Immature natural killer cell (primary cell): ENCODE measurements around the gene PTPRE. TPM values are rescaled to one million over a fixed set of nuclear protein-coding genes. Genes with fewer than 3 reads are reported as not detected.

ENCODE experiments used
- DNase-seq, 3 donors: peaks; one replicate each; pipeline ENCODE4 v3.0.0; 2022; ENCODE audit warnings: mixed read lengths in 1 of 3
- H3K27ac Mint-ChIP-seq, 6 donors: one replicate each; pipeline ENCODE4 v1.8.0; 2020; ENCODE audit warnings: mixed read lengths in 6 of 6, mild to moderate bottlenecking in 5 of 6, inconsistent platforms in 4 of 6, moderate library complexity in 3 of 6
- H3K27me3 Mint-ChIP-seq, 3 donors: one replicate each; pipeline ENCODE4 v1.8.0; 2020 to 2021; ENCODE audit warnings: low read depth in 3 of 3, mild to moderate bottlenecking in 3 of 3, mixed read lengths in 3 of 3, moderate library complexity in 3 of 3, inconsistent platforms in 1 of 3
- H3K36me3 Mint-ChIP-seq, 3 donors: one replicate each; pipeline ENCODE4 v1.8.0; 2020; ENCODE audit warnings: mixed read lengths in 3 of 3, inconsistent platforms in 2 of 3, mild to moderate bottlenecking in 2 of 3
- H3K4me1 Mint-ChIP-seq, 2 donors: one replicate each; pipeline ENCODE4 v1.8.0; 2020; ENCODE audit warnings: inconsistent platforms in 2 of 2, mild to moderate bottlenecking in 2 of 2, mixed read lengths in 2 of 2, moderate library complexity in 1 of 2
- H3K4me3 Mint-ChIP-seq, 5 donors: one replicate each; pipeline ENCODE4 v1.8.0; 2020; ENCODE audit warnings: mild to moderate bottlenecking in 5 of 5, mixed read lengths in 5 of 5, inconsistent platforms in 3 of 5, moderate library complexity in 3 of 5
- H3K9me3 Mint-ChIP-seq, 6 donors: one replicate each; pipeline ENCODE4 v1.8.0; 2020; ENCODE audit warnings: mild to moderate bottlenecking in 6 of 6, mixed read lengths in 6 of 6, inconsistent platforms in 4 of 6, moderate library complexity in 3 of 6
- polyA plus RNA-seq, 3 donors: library from polyadenylated mRNA; unstranded; fragments of 300-500 nt; fragmentation: Illumina TruSeq; gene quantifications; one replicate each; pipeline ENCODE4 v1.2.3, GENCODE V29; 2021

The PTPRE gene
- polyA plus RNA-seq, 3 donors from 2014 or later: 35.7 to 73.1 (median 40.3) TPM

- Mint-ChIP-seq H3K4me1 (no peaks in the 10 kb centered on the region), H3K4me3 (no peak overlapping the region), H3K27ac (no peak overlapping the region), H3K27me3 (peaks cover 0 to 11% (median 4%) of the 10 kb centered on the region in 3 donors), H3K36me3 (no peaks in the 10 kb centered on the region), H3K9me3 (no peaks in the 10 kb centered on the region)
- DNase-seq: no peak
Observed at GRCh38 chr10:127875449-127875765, 31.5 kb upstream of the PTPRE start.

GRCh38 chr10:127875916-127876315 lies 31.0 kb upstream of the PTPRE start:
- Mint-ChIP-seq H3K36me3 (no peaks in the 10 kb centered on the region), H3K4me1 (no peaks in the 10 kb centered on the region), H3K27ac (no peak overlapping the region), H3K4me3 (no peak overlapping the region), H3K27me3 (peaks cover 0 to 9% (median 4%) of the 10 kb centered on the region in 3 donors), H3K9me3 (no peaks in the 10 kb centered on the region)
- DNase-seq: no peak

GRCh38 chr10:127877116-127877515 lies 29.8 kb upstream of the PTPRE start:
- no peaks in the 10 kb centered on the region for H3K4me1 Mint-ChIP-seq
- H3K27me3 Mint-ChIP-seq: peaks cover 0 to 4% (median 2%) of the 10 kb centered on the region in 3 donors
- no peak overlapping the region for H3K27ac Mint-ChIP-seq
- H3K9me3 Mint-ChIP-seq: no peaks in the 10 kb centered on the region
- DNase-seq: no peak
- H3K36me3 Mint-ChIP-seq: no peaks in the 10 kb centered on the region
- no peak overlapping the region for H3K4me3 Mint-ChIP-seq

- no peak for DNase-seq
- no peaks in the 10 kb centered on the region for H3K36me3 Mint-ChIP-seq
- no peak overlapping the region for H3K4me3 Mint-ChIP-seq
- H3K27me3 Mint-ChIP-seq: peaks cover 0 to 4% (median 2%) of the 10 kb centered on the region in 3 donors
- no peak overlapping the region for H3K27ac Mint-ChIP-seq
- no peaks in the 10 kb centered on the region for H3K4me1 Mint-ChIP-seq
- no peaks in the 10 kb centered on the region for H3K9me3 Mint-ChIP-seq
Observed at GRCh38 chr10:127877699-127878098, 29.2 kb upstream of the PTPRE start.

- H3K27me3 Mint-ChIP-seq: peaks cover 0 to 4% (median 2%) of the 10 kb centered on the region in 3 donors
- H3K4me3 Mint-ChIP-seq: no peak overlapping the region
- DNase-seq: no peak
- H3K27ac Mint-ChIP-seq: peak overlapping the region in 1 of 6 donors; percentile 76
- no peaks in the 10 kb centered on the region for H3K36me3 Mint-ChIP-seq
- H3K4me1 Mint-ChIP-seq: no peaks in the 10 kb centered on the region
- no peaks in the 10 kb centered on the region for H3K9me3 Mint-ChIP-seq
Observed at GRCh38 chr10:127878475-127879055, 28.3 kb upstream of the PTPRE start.

- Mint-ChIP-seq H3K9me3 (no peaks in the 10 kb centered on the region), H3K4me3 (no peak overlapping the region), H3K27ac (no peak overlapping the region), H3K27me3 (peaks cover 0 to 3% (median 0%) of the 10 kb centered on the region in 3 donors), H3K4me1 (no peaks in the 10 kb centered on the region), H3K36me3 (no peaks in the 10 kb centered on the region)
- DNase-seq: no peak
Observed at GRCh38 chr10:127880557-127880956, 26.3 kb upstream of the PTPRE start.

DNA sequence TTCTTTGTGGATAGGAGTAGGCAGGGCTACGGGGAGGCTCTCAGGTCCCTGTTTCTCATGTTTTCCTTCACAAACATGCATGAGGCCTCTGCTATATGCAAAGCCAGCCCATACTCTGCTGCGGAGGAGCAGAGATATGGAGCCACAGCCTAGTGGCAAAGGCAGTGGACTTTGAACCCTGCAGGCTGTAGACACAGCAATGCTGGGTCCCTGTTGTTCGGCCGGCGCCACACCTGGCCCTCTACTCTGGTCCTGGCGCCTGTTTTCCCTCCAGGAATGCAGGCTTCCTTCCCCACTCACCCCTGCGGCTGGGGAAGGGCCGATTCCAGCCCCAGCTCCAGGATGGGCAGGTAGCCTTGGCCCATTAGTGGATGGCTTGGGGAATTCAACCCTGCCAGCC lies 25.6 kb upstream of the PTPRE start:
- no peak overlapping the region for H3K27ac Mint-ChIP-seq

DNA sequence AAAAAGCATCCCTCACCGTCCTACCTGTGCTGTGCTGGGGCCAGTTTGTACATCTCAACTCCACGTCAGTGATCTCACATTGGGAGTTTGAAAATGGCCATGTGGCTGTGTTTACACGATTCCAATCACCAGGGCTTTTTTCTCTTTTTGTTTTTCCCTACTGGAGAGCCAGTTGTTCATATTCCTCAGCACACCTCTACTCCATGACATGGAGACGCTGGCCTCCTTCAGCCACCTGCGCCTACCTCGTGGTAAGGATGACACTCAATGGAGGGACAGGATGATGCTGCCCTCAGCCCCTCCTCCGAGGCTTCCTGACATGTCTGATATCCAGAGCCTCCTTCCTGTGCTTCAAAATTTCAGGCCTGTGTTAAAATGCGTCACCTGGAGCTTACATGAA lies 24.5 kb upstream of the PTPRE start:
- no peak for DNase-seq
- Mint-ChIP-seq H3K36me3 (no peaks in the 10 kb centered on the region), H3K27ac (no peak overlapping the region), H3K9me3 (no peaks in the 10 kb centered on the region), H3K27me3 (peaks cover 2 to 3% (median 2%) of the 10 kb centered on the region in 3 donors), H3K4me3 (no peak overlapping the region), H3K4me1 (no peaks in the 10 kb centered on the region)

More for the DNA sequence above, 25.6 kb upstream of the PTPRE start:
- DNase-seq: no peak
- no peaks in the 10 kb centered on the region for H3K36me3 Mint-ChIP-seq
- H3K27me3 Mint-ChIP-seq: peaks cover 0 to 3% (median under 1%) of the 10 kb centered on the region in 3 donors
- no peaks in the 10 kb centered on the region for H3K9me3 Mint-ChIP-seq
- H3K4me3 Mint-ChIP-seq: no peak overlapping the region
- no peaks in the 10 kb centered on the region for H3K4me1 Mint-ChIP-seq

- no peak for DNase-seq
- no peaks in the 10 kb centered on the region for H3K9me3 Mint-ChIP-seq
- no peaks in the 10 kb centered on the region for H3K4me1 Mint-ChIP-seq
- H3K4me3 Mint-ChIP-seq: no peak overlapping the region
- no peaks in the 10 kb centered on the region for H3K36me3 Mint-ChIP-seq
- H3K27me3 Mint-ChIP-seq: peaks cover 2 to 6% (median 2%) of the 10 kb centered on the region in 3 donors
- no peak overlapping the region for H3K27ac Mint-ChIP-seq
Observed at GRCh38 chr10:127882801-127883459, 24.0 kb upstream of the PTPRE start.

GRCh38 chr10:127883516-127883915 lies 23.4 kb upstream of the PTPRE start:
- H3K27me3 Mint-ChIP-seq: peaks cover 2 to 6% (median 2%) of the 10 kb centered on the region in 3 donors
- H3K9me3 Mint-ChIP-seq: no peaks in the 10 kb centered on the region
- no peak for DNase-seq
- H3K4me3 Mint-ChIP-seq: no peak overlapping the region
- H3K27ac Mint-ChIP-seq: no peak overlapping the region
- H3K36me3 Mint-ChIP-seq: no peaks in the 10 kb centered on the region
- no peaks in the 10 kb centered on the region for H3K4me1 Mint-ChIP-seq

- H3K4me3 Mint-ChIP-seq: no peak overlapping the region
- peaks cover 2 to 6% (median 2%) of the 10 kb centered on the region in 3 donors for H3K27me3 Mint-ChIP-seq
- no peak overlapping the region for H3K27ac Mint-ChIP-seq
- no peaks in the 10 kb centered on the region for H3K4me1 Mint-ChIP-seq
- H3K9me3 Mint-ChIP-seq: no peaks in the 10 kb centered on the region
- H3K36me3 Mint-ChIP-seq: no peaks in the 10 kb centered on the region
- no peak for DNase-seq
Observed at GRCh38 chr10:127884501-127884900, 22.4 kb upstream of the PTPRE start.

DNA sequence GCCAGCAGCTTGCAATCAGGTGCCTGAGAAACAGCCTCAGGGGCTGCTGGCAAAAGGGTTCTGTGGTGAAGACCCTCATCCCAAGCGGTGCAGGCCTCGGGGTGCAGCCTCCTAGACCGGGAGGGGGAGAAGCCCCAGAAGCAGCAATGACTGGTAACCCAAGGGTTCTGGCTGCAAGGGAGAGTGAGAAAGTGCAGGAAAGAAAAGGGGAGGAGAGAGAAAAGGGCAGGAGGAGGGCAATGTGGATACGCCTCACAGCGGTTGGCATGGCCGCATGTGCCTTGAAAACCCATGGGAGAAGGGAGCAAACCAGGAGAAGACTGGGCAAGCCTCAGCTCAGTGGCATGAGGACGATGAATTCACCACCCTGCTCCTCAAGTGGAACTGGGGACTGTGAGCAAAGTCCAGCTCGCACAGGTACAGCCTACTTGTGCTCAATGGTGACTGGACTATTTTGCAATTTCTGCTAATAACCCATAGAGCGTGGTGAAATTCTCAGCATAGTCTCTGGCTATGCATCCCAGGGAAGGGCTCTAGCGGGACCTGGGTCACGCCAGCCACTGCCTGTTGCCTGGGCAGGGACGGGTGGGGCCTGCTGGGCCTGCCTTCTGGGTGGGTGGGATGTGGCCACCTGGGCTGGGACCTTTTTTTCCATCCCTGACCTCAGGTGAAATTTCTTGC lies 20.4 kb upstream of the PTPRE start:
- Mint-ChIP-seq H3K4me3 (no peak overlapping the region), H3K27ac (peak overlapping the region in 2 of 6 donors; percentile 4 to 32), H3K9me3 (no peaks in the 10 kb centered on the region), H3K36me3 (no peaks in the 10 kb centered on the region), H3K27me3 (peaks cover 2 to 6% (median 2%) of the 10 kb centered on the region in 3 donors), H3K4me1 (no peaks in the 10 kb centered on the region)
- no peak for DNase-seq

DNA sequence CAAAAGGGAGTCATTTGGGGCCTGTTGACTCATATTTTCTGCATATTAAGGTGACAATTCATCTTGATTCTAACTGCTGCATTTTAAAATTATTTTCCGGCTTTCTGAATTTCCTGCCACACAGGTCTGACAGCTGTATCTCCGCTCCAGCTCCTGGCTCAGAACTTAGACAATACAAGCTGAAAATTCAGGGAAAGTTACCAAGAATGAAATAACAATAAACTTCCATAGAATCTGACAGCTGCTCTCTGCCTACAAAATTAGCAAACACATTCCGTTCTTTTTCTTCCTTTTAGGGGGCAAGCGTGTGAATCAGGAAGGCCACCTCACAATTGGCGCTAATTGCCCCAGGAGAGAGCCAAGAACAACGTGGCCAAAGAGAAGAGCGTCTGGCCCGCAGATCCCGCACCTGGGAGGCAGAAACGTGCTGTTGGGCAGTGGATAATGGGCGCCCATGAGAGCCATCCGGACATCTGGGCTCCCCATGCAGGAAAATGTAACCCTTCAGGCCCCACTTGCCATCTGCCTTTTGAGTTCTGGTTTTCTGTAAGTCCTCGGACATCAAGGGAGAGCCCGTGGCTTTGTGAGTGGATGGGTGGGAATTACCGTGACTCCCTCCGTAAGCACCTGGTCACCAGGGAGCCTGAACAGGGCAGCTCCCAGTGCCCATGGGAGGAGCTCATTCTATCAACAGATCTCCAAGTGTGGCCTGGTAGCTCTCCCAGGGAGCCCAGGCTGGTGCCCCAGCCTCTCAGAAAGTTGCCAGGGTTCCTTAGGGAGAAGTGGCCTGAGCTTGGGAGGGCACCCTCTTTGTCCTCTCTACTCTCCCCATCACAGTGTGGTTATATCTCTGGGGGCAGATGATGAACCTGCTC lies 19.1 kb upstream of the PTPRE start:
- Mint-ChIP-seq H3K27me3 (peaks cover 2 to 6% (median 2%) of the 10 kb centered on the region in 3 donors), H3K27ac (no peak overlapping the region), H3K4me1 (no peaks in the 10 kb centered on the region), H3K4me3 (no peak overlapping the region), H3K9me3 (no peaks in the 10 kb centered on the region), H3K36me3 (no peaks in the 10 kb centered on the region)
- DNase-seq: no peak
